ENCODE results near the gene GRB14.

DNA sequence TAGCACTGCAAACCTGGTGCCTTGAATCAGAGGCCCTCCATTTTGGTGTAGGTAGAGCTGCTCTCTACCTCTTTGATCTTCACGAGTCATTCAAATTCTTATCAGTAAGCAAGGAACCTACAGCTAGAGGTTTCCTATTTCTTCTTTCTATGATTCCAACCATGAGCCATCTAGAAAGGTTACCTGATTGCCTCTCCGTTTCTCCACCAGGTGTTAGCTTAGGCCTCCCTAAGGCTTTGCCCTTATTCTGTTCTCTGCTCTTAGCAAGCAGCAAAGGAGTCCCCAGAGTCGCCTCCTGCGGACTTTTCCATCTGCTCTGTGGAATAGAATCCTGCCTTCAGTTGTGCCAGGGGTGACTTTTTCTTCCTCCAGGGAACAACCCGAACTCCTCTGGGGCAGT lies 173.6 kb downstream of the GRB14 start:
- TF ChIP-seq CTCF (IDR thresholded peaks at IDR 0.05) (no peak), POLR2AphosphoS5 (IDR thresholded peaks at IDR 0.05) (no peak)

Measured in prostate gland (tissue), 2 donors.